ENCODE data around the gene TNFRSF14.

Gene TNFRSF14

DNA sequence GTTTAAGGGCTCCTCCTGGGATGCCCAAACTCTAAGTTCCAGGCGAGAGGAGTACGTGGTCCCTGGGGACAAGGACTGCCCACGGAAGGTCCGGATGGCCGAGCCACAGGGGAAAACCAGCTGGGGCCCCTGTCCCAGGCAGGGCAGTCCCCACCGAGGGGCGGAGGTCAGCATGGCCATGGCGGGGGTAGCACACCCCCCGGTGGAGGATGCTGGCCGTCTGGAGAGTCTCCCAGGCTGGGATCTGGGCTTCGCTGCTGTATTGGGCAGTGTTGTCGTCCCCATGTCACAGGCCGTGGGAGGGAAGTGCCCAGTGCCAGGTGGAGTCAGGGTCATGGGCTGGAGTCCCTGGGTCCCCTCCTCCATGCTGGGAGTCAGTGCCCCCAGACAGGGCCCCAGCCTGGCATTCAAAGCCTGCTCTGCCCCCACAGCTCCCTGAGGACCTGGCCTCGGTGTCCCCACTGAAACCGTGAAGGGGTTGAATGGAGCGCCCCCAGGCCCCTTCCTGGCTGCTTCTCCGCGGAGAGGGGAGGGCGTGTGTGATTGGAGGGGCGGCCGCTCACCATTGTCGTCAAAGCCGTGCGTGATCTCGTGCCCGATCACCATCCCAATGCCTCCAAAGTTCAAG lies 37.2 kb downstream of the TNFRSF14 start:
- DNase-seq (ENCODE audit: insufficient read length, low spot score), result no peak
- no peak for TF ChIP-seq POLR2A (IDR thresholded peaks at IDR 0.05; ENCODE audit: low read depth, low read length)
- no peak for FAIRE-seq

DNA sequence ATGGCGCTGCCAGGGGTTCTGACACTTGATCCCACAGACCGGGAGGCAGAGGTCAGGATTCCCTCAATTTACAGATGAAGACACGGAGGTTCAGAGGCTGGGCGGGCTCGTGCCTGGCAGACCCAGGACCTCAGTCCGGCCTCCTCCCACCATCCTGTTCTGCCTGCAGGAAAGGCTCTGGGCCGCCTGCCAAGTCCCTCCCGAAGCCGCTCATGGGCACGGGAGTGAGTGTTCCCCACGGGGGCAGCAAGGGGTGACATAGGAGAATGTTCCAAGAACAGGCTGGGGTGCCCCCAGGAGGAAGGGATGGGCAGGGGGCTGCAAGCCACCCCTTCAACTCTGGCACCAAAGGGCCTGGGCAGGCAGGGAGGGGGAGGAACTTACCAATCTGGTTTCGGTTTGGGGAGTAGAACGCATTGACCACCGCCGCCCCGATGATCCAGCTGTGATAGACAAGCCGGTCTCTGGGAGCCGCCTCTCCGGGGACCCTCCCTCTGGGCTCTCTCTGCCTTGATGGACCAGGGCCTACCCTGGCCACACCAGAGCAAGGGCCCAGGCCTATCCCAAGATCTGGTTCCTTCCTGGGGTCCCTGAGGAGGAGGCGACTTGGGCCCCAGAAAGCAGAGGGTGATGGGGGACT lies 38.0 kb downstream of the TNFRSF14 start:
- no peak for DNase-seq (ENCODE audit: insufficient read length, low spot score)
- FAIRE-seq, result no peak
- TF ChIP-seq POLR2A (IDR thresholded peaks at IDR 0.05; ENCODE audit: low read depth, low read length), result no peak

DNA sequence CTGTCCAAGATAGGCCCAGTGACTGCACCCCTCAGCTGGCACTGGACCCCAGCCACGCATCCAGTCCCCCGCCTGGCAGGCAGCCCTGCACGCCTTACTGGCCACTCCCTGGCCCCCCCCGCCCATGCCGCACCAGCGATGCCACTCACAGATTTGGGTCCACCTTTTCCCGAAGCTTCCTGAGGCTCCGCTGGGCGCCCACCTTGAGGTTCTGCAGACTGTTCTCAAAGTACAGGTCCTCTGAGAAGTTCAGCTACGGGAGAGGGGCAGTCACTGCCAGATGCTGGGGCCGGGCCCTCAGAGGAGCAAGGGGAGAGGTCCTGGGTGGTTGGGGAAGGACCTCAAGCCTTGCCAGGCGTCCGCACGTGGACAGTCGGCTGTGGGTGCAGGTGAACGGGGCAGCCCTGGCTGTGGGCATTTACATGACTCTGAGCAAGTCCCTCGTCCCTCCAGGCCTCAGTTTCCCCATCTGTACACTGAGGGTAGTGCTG lies 38.5 kb downstream of the TNFRSF14 start:
- FAIRE-seq, result no peak
- DNase-seq (ENCODE audit: insufficient read length, low spot score), result no peak
- no peak for TF ChIP-seq POLR2A (IDR thresholded peaks at IDR 0.05; ENCODE audit: low read depth, low read length)

DNA sequence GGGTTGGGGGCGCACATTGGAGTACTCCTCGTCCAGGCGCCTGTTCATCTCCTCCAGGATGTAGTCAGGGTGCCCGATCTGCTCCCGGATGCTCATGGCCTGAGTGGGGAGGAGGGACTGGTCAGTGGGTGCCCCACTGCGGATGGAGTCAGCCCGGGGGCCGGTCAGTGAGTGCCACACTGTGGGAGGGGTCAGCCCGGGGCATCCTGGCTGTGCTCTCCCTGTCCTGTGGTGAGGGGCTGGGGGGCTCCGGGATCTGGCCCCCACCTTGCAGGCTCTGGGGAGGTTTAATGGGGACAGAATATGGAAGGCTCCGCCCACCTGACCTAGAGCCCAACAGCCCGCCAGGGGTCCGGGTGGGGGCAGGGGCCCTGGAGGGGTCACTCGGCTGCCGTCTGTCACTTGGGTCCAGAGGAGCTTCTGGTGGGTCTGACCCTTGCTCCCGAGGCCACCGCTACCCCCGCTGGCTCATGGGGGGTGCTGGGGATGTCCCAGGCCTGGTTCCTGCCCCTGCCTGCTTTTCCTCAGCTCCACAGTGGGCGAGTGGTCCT lies 39.2 kb downstream of the TNFRSF14 start:
- TF ChIP-seq POLR2A (IDR thresholded peaks at IDR 0.05; ENCODE audit: low read depth, low read length), result no peak
- FAIRE-seq, result no peak
- no peak for DNase-seq (ENCODE audit: insufficient read length, low spot score)

DNA sequence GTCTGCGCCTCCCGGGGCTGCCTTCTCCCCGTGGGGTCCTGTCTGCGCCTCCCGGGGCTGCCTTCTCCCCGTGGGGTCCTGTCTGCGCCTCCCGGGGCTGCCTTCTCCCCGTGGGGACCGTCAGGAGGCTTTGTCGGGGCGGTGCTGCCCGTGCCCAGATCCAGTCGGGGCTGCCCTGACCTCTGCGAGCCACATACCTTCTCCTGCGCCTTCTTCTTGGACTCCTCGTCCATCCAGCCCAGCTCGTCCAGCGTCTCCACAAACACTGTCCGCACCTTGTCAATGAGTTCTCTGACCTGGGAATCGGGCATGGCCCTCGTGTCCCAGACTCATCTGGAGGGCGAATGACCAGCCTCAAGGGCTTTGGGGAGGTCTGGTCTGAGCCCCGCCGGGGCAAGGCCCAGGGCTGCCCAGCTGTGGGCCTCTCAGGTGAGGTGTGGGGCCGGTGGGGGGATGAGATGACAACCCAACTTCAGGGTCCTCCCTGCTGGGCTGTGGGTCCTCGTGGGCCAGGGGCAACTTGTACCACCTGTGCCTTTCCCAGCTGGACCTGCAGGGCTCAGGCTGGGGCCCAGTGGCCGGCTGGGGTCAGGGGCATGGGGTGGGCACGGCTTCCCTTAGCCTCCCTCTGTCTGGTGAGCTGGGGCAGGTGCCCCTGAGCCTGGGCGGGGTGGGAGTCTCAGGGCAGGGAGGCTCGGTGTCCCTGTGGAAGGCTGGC lies 39.8 kb downstream of the TNFRSF14 start:
- FAIRE-seq, result no peak

DNA sequence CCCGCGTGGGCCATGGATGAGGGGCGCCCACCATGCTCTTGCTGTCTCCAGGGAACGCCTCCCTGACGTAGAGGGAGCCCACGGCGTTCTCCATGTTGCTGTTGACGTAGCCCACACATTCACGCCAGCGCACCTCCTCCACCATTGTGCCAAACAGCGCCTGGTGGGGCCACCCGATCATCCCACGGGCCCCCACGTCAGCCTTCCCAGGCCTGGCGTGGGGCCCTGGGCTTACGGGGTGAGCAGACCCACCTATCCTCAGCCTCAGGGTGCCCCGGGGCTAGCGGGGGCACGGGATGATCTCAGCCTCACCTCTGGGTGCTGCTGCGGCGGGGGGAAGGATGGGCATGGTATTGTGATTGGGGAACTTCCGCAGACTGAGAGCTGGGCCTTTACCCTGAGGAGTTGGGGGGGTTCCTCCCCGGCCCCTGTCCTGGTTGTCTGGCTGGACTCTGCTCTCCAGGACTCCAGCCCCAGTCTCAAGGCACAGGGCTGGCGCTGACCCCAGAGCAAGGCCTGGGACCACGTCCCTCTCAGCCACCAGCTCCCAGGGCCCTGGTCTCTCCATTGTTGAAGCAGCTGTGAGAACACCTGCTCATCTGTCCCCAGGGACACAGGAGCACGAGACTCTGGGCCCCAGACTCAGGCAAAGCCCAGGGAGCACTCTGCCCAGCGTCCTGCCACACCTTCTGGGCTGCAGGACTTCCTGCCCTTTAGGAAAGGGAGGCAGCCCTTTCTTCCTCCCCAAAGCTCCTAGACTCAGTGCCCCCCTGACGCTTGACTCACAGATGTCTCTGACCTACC lies 40.6 kb downstream of the TNFRSF14 start:
- FAIRE-seq (no peak), DNase-seq (ENCODE audit: insufficient read length, low spot score) (no peak)
- no peak for TF ChIP-seq POLR2A (IDR thresholded peaks at IDR 0.05; ENCODE audit: low read depth, low read length)

More for the DNA sequence above, 39.8 kb downstream of the TNFRSF14 start:
- no peak for TF ChIP-seq POLR2A (IDR thresholded peaks at IDR 0.05; ENCODE audit: low read depth, low read length)
- DNase-seq (ENCODE audit: insufficient read length, low spot score), result no peak

DNA sequence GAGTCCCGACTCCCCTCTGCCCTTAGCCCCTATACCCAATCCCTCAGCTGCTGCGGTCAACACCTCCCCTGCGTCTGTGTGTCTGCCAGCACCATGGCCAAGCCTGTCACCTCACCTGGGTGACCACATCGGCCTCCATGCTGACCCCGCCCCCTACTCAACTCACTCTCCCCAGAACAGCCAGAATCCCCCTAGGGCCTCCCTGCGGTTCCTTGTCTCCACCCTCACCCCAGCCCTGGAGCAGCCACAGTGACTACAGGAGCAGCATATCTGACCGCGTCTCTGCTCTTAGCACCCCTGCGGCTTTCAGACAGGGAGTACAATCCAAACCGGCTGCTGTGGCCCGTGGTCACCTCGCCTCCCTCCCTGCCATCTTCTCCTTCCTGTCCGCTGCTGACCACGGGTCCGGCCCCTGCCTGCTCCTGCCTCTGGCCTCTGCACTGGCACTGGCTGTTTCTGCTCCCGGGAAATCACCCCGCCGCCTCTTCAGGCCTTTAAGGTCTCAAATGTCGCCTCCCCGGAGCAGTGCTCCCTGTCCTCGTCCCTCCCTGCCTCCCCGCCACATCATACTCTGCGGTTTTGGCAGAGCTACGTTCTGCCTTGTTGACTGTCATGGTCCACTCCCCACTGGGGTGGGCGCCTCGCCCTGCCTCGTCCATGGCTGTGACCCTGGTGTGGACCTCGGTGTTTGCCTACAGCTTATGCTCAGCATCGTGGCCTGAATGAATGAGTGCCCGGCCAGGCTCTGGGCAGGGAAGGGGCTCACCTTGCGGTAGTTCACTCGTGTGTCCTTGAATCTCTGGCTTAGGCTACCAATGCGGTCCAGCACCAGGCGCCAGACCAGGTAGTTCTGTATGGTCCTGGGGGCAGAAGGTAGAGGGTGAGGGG lies 41.5 kb downstream of the TNFRSF14 start:
- FAIRE-seq (no peak), DNase-seq (ENCODE audit: insufficient read length, low spot score) (no peak)
- no peak for TF ChIP-seq POLR2A (IDR thresholded peaks at IDR 0.05; ENCODE audit: low read depth, low read length)

DNA sequence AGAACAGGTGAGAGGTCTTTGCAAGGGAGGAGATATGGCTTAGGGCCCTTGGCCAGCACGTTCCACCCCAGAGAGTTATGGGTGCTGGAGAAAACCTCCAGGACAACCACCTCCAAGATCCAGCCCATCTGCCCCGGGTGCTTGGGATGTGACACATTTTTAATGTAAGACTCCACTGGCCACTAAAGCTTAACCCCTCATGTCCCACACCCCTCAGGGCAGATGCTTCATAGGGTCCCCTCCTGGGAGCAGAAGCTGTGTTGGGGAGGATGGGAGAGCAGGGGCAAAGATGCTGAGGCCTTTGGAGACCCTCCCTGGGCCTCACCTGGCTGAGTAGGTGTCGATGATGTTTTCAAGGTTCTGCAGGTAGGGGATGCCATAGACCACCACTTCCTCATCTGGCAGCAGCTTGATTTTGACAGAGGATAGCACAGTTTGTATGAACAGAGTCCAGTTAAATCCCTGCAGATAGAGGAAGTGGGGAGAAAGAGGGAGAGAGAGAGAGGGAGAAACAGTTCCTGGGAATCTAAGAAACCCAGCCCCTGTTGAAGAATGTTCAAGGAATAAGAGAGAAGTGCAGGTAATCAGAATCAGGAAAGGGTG lies 42.3 kb downstream of the TNFRSF14 start:
- DNase-seq (ENCODE audit: insufficient read length, low spot score) (no peak), FAIRE-seq (no peak)
- TF ChIP-seq POLR2A (IDR thresholded peaks at IDR 0.05; ENCODE audit: low read depth, low read length), result no peak

DNA sequence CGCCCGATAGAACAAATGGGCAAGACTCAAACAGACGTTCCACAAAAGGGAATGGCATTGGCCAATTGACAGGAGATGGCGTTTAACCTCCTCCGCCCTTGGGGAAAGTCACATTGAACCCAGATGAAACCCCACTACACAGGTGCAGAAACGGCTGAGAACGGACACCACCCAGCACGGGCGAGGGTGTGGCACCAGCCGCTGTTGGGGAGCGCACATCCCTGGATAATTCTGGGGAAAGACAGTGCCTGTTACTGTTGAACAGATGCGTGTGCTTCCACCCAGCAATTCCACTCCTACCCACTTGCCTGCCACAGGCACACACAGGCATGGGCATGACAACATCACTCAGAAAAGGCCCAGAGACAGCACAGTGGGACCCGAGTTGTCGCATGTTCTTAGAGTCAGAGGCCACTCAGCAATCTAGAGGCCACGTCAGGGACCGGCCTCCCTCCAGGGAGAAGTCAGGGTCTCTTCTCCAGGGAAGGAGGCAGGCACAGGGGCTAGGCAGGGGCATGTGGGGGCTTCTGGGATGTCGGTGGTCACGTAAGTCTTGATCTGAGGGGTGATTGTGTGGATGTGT lies 45.6 kb downstream of the TNFRSF14 start:
- FAIRE-seq, result no peak
- no peak for TF ChIP-seq POLR2A (IDR thresholded peaks at IDR 0.05; ENCODE audit: low read depth, low read length)

DNA sequence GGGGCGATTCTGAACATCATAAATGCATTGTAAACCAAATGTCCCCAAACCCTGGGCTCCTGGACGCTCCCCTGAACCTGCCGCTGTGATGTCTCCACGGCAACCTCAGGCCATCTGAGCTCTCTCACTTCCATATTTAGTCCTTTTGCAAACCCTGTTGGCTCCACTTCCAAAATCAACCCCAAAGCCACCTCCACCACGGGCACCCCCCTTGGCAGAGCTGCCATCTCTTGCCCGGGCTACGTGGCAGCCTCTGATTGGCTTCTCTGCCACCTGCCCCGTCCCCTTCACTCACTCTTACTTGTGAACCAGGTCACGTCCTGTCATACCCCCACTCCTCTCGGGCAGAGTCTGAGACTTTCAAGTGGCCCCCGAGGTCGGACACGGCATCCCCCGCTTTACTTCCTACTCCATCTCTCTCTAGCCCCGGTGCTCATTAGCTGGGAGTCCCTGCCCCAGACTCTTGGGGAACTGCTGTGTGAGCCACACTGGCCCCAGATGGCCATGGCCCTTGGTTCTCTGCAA lies 46.2 kb downstream of the TNFRSF14 start:
- DNase-seq (ENCODE audit: insufficient read length, low spot score) (no peak), FAIRE-seq (no peak)
- no peak for TF ChIP-seq POLR2A (IDR thresholded peaks at IDR 0.05; ENCODE audit: low read depth, low read length)

More for the DNA sequence above, 45.6 kb downstream of the TNFRSF14 start:
- no peak for DNase-seq (ENCODE audit: insufficient read length, low spot score)

DNA sequence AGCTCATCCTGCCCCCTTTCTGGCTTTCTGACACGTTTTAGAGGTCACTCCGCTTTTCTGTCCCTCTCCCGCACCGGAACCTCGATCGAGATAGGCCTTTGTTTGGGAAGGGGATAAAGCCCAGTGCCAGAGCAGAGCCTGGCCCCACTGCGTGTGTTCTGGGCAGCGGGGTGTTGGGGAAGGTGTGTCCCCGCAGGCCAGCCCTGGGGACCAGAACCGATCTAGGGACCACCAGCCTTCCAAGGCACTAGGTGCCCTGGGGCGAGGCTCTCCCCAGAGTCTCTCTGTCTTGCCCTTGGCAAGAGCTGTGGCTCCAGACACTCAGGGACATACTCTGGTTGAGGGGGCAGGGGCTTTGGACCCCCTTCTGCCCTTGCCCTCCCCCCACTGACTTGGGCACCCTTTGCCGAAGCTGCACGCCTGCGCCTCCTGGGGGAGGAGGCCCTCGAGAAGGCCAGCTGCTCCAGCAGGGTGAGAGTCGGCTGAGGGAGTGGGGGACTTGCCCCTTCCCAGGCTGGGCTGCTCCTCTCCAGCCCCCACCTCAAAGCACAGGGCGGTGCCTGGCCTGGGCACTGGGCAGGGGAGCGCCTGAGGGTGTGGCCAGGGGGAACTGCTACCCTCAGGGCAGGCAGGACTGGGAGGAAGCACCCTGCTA lies 46.8 kb downstream of the TNFRSF14 start:
- no peak for TF ChIP-seq POLR2A (IDR thresholded peaks at IDR 0.05; ENCODE audit: low read depth, low read length)
- no peak for FAIRE-seq
- no peak for DNase-seq (ENCODE audit: insufficient read length, low spot score)
